ENCODE measurements around the gene KLK2.
A peak's percentile ranks its signal among the peaks of the same experiment; 100 is the strongest.

DNA sequence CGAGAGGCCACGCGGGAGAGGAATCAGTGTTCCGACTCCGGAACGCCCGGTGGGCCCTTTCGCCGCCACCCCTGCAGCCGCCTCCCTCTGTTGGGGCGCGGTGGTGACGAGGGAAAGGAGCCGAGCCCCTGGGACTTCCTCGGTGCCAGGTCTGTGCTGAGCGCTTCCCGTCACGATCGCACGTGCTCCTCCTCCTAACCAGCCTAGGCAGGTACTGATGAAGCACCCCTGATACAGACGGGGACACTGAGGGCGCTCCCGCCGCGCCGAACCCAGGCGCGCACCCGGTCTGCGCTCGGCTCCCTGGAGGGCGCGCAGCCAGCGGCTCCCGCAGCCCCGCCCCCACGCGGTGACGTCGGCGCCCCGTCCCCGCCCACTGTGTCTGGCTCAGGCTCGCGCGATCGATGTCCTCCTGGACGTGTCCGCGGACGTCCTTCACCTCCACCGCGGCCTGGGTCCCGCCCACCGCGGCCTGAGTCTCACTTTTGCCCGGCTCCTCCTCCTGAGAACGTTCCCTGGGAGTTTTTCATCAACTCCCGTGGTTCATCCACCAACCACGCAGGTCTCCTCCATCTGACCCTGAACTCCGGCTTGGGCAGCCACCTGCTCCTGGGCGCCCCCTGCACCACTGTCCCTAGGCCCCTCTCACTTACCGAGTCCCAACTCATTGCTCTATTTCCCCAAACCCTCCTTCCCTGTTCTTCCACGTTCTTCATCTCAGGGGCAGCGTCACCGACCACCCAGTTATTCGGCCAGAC, 37.3 kb upstream of the KLK2 start:
- TF ChIP-seq, protein P1, sequence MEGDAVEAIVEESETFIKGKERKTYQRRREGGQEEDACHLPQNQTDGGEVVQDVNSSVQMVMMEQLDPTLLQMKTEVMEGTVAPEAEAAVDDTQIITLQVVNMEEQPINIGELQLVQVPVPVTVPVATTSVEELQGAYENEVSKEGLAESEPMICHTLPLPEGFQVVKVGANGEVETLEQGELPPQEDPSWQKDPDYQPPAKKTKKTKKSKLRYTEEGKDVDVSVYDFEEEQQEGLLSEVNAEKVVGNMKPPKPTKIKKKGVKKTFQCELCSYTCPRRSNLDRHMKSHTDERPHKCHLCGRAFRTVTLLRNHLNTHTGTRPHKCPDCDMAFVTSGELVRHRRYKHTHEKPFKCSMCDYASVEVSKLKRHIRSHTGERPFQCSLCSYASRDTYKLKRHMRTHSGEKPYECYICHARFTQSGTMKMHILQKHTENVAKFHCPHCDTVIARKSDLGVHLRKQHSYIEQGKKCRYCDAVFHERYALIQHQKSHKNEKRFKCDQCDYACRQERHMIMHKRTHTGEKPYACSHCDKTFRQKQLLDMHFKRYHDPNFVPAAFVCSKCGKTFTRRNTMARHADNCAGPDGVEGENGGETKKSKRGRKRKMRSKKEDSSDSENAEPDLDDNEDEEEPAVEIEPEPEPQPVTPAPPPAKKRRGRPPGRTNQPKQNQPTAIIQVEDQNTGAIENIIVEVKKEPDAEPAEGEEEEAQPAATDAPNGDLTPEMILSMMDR (IDR thresholded peaks at IDR 0.05; ENCODE audit: poor library complexity, severe bottlenecking), result peak; percentile 11
- TF ChIP-seq, protein P2, sequence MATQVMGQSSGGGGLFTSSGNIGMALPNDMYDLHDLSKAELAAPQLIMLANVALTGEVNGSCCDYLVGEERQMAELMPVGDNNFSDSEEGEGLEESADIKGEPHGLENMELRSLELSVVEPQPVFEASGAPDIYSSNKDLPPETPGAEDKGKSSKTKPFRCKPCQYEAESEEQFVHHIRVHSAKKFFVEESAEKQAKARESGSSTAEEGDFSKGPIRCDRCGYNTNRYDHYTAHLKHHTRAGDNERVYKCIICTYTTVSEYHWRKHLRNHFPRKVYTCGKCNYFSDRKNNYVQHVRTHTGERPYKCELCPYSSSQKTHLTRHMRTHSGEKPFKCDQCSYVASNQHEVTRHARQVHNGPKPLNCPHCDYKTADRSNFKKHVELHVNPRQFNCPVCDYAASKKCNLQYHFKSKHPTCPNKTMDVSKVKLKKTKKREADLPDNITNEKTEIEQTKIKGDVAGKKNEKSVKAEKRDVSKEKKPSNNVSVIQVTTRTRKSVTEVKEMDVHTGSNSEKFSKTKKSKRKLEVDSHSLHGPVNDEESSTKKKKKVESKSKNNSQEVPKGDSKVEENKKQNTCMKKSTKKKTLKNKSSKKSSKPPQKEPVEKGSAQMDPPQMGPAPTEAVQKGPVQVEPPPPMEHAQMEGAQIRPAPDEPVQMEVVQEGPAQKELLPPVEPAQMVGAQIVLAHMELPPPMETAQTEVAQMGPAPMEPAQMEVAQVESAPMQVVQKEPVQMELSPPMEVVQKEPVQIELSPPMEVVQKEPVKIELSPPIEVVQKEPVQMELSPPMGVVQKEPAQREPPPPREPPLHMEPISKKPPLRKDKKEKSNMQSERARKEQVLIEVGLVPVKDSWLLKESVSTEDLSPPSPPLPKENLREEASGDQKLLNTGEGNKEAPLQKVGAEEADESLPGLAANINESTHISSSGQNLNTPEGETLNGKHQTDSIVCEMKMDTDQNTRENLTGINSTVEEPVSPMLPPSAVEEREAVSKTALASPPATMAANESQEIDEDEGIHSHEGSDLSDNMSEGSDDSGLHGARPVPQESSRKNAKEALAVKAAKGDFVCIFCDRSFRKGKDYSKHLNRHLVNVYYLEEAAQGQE (IDR thresholded peaks at IDR 0.05; ENCODE audit: borderline replicate concordance), result no peak
- TF ChIP-seq SMC3 (conservative IDR thresholded peaks at IDR 0.05; ENCODE audit: poor library complexity), result no peak
- peak; percentile 20 for TF ChIP-seq EP300 (conservative IDR thresholded peaks at IDR 0.05; ENCODE audit: poor library complexity, severe bottlenecking)
- TF ChIP-seq EZH2 (IDR thresholded peaks at IDR 0.05; ENCODE audit: borderline replicate concordance, insufficient read depth, low read length, poor library complexity, severe bottlenecking), result no peak

All from neural cell (in vitro differentiated cells).